ENCODE results near the gene CACFD1.

DNA sequence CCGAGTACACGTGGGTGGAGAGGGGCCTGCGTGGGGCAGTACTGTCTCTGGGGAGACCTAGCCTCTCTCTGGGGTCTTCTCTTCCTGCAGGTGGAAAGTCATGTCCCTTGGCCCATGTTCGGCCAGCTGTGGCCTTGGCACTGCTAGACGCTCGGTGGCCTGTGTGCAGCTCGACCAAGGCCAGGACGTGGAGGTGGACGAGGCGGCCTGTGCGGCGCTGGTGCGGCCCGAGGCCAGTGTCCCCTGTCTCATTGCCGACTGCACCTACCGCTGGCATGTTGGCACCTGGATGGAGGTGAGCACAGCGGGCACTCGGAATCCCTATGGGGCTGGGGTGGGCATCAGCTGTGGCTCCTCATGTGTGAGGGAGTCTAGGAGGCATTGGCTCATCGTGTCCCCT lies 5.5 kb upstream of the CACFD1 start:
- TF ChIP-seq CTCF (IDR thresholded peaks at IDR 0.05; ENCODE audit: insufficient read depth, low read depth, low read length) (no peak), EZH2 (IDR thresholded peaks at IDR 0.05; ENCODE audit: insufficient read depth, low read length) (no peak)
